HEK293 (cell line): ENCODE data around the gene CLDN17.

Experiments
- CTCF ChIA-PET: fragments of 350-600 bp; formaldehyde crosslinking; extraction: SDS; loops from one replicate; lab custom pipeline; 2021; ENCODE audit warnings: antibody characterized with exemption; lab: Yijun Ruan, JAX
- POLR2A ChIA-PET: fragments of 300-600 bp; formaldehyde crosslinking; extraction: SDS; loops from one replicate; lab custom pipeline; 2020; ENCODE audit warnings: antibody characterized with exemption, inconsistent platforms; lab: Yijun Ruan, JAX
- H3K27ac ChIP-seq: fragments of 200-500 bp; sonication (Bioruptor generic); 2 replicates; pipeline ENCODE4 v1.5.1; 2014; ENCODE audit warnings: low read depth, low read length, control low read depth, inconsistent platforms; ENCODE audit errors: extremely low read depth
- H3K36me3 ChIP-seq, 2 experiments: fragments of 200-500 bp in 1 of 2; sonication (Bioruptor generic) in 1 of 2; 1 replicate in 1 of 2; 2 replicates in 1 of 2; pipeline ENCODE4 v1.5.1; 2014 to 2017; ENCODE audit warnings: inconsistent platforms in 2 of 2, low read length in 2 of 2; ENCODE audit not compliant: control insufficient read depth in 2 of 2, insufficient read depth in 1 of 2
- H3K4me1 ChIP-seq: fragments of 200-500 bp; sonication (Bioruptor generic); 2 replicates; pipeline ENCODE4 v1.5.1; 2014; ENCODE audit warnings: mild to moderate bottlenecking, low read length, inconsistent platforms; ENCODE audit not compliant: control insufficient read depth, insufficient read depth
- H3K4me3 ChIP-seq: 2 replicates; pipeline ENCODE4 v1.5.1; 2011; ENCODE audit warnings: low read depth, mild to moderate bottlenecking, control low read depth, low read length, moderate library complexity
- H3K9me3 ChIP-seq: fragments of 200-500 bp; sonication (Bioruptor generic); 2 replicates; pipeline ENCODE4 v1.5.1; 2014; ENCODE audit warnings: low read depth, low read length, inconsistent platforms; ENCODE audit not compliant: control insufficient read depth, insufficient read depth
- FEZF1 ChIP-seq: fragments of 450-650 bp; formaldehyde crosslinking; IDR thresholded peaks from 2 replicates; pipeline ENCODE4 v1.5.1; 2016; ENCODE audit warnings: missing biosample characterization, missing genetic modification characterization
- GLI4 ChIP-seq: fragments of 450-650 bp; formaldehyde crosslinking; IDR thresholded peaks from 2 replicates; pipeline ENCODE4 v1.5.1; 2016; ENCODE audit warnings: missing biosample characterization, missing genetic modification characterization
- HOXD13 ChIP-seq: sonication (generic); formaldehyde crosslinking; IDR thresholded peaks from 2 replicates; pipeline ENCODE4 v1.8.0; 2022; ENCODE audit warnings: missing genetic modification reagents, borderline replicate concordance
- KLF1 ChIP-seq: fragments of 450-650 bp; formaldehyde crosslinking; IDR thresholded peaks from 2 replicates; pipeline ENCODE4 v1.5.1; 2016; ENCODE audit warnings: missing biosample characterization, missing genetic modification characterization
- SP7 ChIP-seq: fragments of 450-650 bp; formaldehyde crosslinking; IDR thresholded peaks from 2 replicates; pipeline ENCODE4 v1.5.1; 2016; ENCODE audit warnings: missing biosample characterization, missing genetic modification characterization
- TCF7L2 ChIP-seq: IDR thresholded peaks from 2 replicates; pipeline ENCODE4 v1.6.1; 2011; ENCODE audit warnings: low read depth, mild to moderate bottlenecking, inconsistent platforms, low read length, moderate library complexity, borderline replicate concordance
- WT1 ChIP-seq: fragments of 450-650 bp; formaldehyde crosslinking; IDR thresholded peaks from 2 replicates; pipeline ENCODE4 v1.5.1; 2016; ENCODE audit warnings: missing biosample characterization, missing genetic modification characterization
- ZFP69B ChIP-seq: fragments of 450-650 bp; formaldehyde crosslinking; IDR thresholded peaks from 2 replicates; pipeline ENCODE4 v1.5.1; 2016; ENCODE audit warnings: missing biosample characterization, missing genetic modification characterization
- ZNF121 ChIP-seq: fragments of 450-650 bp; formaldehyde crosslinking; IDR thresholded peaks from 2 replicates; pipeline ENCODE4 v1.5.1; 2016; ENCODE audit warnings: missing biosample characterization, missing genetic modification characterization
- ZNF19 ChIP-seq: fragments of 450-650 bp; formaldehyde crosslinking; IDR thresholded peaks from 2 replicates; pipeline ENCODE4; 2016; ENCODE audit warnings: missing biosample characterization, missing genetic modification characterization, low read depth
- ZNF202 ChIP-seq: fragments of 450-650 bp; formaldehyde crosslinking; IDR thresholded peaks from 2 replicates; pipeline ENCODE4 v1.5.1; 2016; ENCODE audit warnings: missing biosample characterization, missing genetic modification characterization, borderline replicate concordance
- ZNF211 ChIP-seq: fragments of 450-650 bp; formaldehyde crosslinking; IDR thresholded peaks from 2 replicates; pipeline ENCODE4 v1.5.1; 2016; ENCODE audit warnings: low read depth, missing biosample characterization, missing genetic modification characterization
- ZNF239 ChIP-seq: fragments of 450-650 bp; formaldehyde crosslinking; IDR thresholded peaks from 2 replicates; pipeline ENCODE4 v1.5.1; 2016; ENCODE audit warnings: missing biosample characterization, missing genetic modification characterization
- ZNF423 ChIP-seq: fragments of 450-650 bp; formaldehyde crosslinking; IDR thresholded peaks from 2 replicates; pipeline ENCODE4 v1.5.1; 2016; ENCODE audit warnings: missing biosample characterization, missing genetic modification characterization
- ZNF596 ChIP-seq: fragments of 450-650 bp; IDR thresholded peaks from 2 replicates; pipeline ENCODE4 v1.5.0; 2018; ENCODE audit warnings: missing biosample characterization, mild to moderate bottlenecking, missing genetic modification characterization, moderate library complexity
- ZNF626 ChIP-seq: fragments of 450-650 bp; sonication (Bioruptor Pico); formaldehyde crosslinking; IDR thresholded peaks from 2 replicates; pipeline ENCODE4 v1.5.1; 2018; ENCODE audit warnings: missing biosample characterization, missing genetic modification characterization, inconsistent platforms
- ZNF629 ChIP-seq: fragments of 450-650 bp; formaldehyde crosslinking; IDR thresholded peaks from 2 replicates; pipeline ENCODE4 v1.5.1; 2017; ENCODE audit warnings: missing biosample characterization, missing genetic modification characterization
- ZNF707 ChIP-seq: fragments of 450-650 bp; formaldehyde crosslinking; IDR thresholded peaks from 2 replicates; pipeline ENCODE4 v1.5.1; 2016; ENCODE audit warnings: missing biosample characterization, missing genetic modification characterization
- ZNF777 ChIP-seq: fragments of 450-650 bp; formaldehyde crosslinking; IDR thresholded peaks from 2 replicates; pipeline ENCODE4 v1.5.1; 2017; ENCODE audit warnings: missing biosample characterization, missing genetic modification characterization, borderline replicate concordance
- TF ChIP-seq, protein P1 (sequence below): fragments of 450-650 bp; formaldehyde crosslinking; IDR thresholded peaks from 2 replicates; pipeline ENCODE4 v1.5.0; 2017; ENCODE audit warnings: missing biosample characterization, missing genetic modification characterization, borderline replicate concordance
- TF ChIP-seq, protein P2 (sequence below): fragments of 450-650 bp; formaldehyde crosslinking; IDR thresholded peaks from 2 replicates; pipeline ENCODE4 v1.5.1; 2016; ENCODE audit warnings: missing biosample characterization, missing genetic modification characterization
- TF ChIP-seq, protein P3 (sequence below): fragments of 450-650 bp; formaldehyde crosslinking; IDR thresholded peaks from 2 replicates; pipeline ENCODE4 v1.5.1; 2016; ENCODE audit warnings: missing biosample characterization, missing genetic modification characterization
- TF ChIP-seq, protein P4 (sequence below): fragments of 450-650 bp; formaldehyde crosslinking; IDR thresholded peaks from 2 replicates; pipeline ENCODE4 v1.5.1; 2017; ENCODE audit warnings: missing biosample characterization, mild to moderate bottlenecking, missing genetic modification characterization, moderate library complexity
- TF ChIP-seq, protein P5 (sequence below): fragments of 450-650 bp; formaldehyde crosslinking; IDR thresholded peaks from 2 replicates; pipeline ENCODE4 v1.5.1; 2016; ENCODE audit warnings: missing biosample characterization, missing genetic modification characterization
- TF ChIP-seq, protein P6 (sequence below): fragments of 450-650 bp; formaldehyde crosslinking; IDR thresholded peaks from 2 replicates; pipeline ENCODE4 v1.5.1; 2016; ENCODE audit warnings: missing biosample characterization, missing genetic modification characterization
- TF ChIP-seq, protein P7 (sequence below): fragments of 450-650 bp; formaldehyde crosslinking; IDR thresholded peaks from 2 replicates; pipeline ENCODE4 v1.5.1; 2017; ENCODE audit warnings: missing biosample characterization, missing genetic modification characterization

Gene CLDN17

DNA sequence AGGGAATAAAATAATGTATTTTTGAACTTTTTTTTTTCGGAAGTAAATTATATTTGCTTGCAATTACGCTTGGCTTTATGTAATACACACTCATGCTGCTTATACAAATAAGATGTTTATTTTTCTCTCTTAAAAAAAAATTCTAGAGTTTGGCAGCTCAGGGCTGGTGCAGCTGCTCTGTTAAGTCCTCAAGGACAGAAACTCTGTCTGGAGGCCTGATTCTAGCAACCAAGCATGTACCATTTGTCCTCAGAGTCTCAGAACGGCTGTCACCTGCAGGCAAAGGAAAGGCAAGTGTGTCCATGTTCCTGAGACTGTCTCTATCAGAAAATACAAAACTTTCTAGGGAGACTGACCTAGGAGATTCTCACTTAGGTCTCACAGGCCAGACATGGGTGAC, 23.2 kb upstream of the CLDN17 start (continued):
- TF ChIP-seq, protein P1, sequence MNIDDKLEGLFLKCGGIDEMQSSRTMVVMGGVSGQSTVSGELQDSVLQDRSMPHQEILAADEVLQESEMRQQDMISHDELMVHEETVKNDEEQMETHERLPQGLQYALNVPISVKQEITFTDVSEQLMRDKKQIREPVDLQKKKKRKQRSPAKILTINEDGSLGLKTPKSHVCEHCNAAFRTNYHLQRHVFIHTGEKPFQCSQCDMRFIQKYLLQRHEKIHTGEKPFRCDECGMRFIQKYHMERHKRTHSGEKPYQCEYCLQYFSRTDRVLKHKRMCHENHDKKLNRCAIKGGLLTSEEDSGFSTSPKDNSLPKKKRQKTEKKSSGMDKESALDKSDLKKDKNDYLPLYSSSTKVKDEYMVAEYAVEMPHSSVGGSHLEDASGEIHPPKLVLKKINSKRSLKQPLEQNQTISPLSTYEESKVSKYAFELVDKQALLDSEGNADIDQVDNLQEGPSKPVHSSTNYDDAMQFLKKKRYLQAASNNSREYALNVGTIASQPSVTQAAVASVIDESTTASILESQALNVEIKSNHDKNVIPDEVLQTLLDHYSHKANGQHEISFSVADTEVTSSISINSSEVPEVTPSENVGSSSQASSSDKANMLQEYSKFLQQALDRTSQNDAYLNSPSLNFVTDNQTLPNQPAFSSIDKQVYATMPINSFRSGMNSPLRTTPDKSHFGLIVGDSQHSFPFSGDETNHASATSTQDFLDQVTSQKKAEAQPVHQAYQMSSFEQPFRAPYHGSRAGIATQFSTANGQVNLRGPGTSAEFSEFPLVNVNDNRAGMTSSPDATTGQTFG (tag by site-specific recombination): no peak
- TF ChIP-seq, protein P2, sequence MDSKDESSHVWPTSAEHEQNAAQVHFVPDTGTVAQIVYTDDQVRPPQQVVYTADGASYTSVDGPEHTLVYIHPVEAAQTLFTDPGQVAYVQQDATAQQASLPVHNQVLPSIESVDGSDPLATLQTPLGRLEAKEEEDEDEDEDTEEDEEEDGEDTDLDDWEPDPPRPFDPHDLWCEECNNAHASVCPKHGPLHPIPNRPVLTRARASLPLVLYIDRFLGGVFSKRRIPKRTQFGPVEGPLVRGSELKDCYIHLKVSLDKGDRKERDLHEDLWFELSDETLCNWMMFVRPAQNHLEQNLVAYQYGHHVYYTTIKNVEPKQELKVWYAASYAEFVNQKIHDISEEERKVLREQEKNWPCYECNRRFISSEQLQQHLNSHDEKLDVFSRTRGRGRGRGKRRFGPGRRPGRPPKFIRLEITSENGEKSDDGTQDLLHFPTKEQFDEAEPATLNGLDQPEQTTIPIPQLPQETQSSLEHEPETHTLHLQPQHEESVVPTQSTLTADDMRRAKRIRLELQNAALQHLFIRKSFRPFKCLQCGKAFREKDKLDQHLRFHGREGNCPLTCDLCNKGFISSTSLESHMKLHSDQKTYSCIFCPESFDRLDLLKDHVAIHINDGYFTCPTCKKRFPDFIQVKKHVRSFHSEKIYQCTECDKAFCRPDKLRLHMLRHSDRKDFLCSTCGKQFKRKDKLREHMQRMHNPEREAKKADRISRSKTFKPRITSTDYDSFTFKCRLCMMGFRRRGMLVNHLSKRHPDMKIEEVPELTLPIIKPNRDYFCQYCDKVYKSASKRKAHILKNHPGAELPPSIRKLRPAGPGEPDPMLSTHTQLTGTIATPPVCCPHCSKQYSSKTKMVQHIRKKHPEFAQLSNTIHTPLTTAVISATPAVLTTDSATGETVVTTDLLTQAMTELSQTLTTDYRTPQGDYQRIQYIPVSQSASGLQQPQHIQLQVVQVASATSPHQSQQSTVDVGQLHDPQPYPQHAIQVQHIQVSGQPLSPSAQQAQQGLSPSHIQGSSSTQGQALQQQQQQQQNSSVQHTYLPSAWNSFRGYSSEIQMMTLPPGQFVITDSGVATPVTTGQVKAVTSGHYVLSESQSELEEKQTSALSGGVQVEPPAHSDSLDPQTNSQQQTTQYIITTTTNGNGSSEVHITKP (tag by site-specific recombination): no peak
- TF ChIP-seq, protein P3, sequence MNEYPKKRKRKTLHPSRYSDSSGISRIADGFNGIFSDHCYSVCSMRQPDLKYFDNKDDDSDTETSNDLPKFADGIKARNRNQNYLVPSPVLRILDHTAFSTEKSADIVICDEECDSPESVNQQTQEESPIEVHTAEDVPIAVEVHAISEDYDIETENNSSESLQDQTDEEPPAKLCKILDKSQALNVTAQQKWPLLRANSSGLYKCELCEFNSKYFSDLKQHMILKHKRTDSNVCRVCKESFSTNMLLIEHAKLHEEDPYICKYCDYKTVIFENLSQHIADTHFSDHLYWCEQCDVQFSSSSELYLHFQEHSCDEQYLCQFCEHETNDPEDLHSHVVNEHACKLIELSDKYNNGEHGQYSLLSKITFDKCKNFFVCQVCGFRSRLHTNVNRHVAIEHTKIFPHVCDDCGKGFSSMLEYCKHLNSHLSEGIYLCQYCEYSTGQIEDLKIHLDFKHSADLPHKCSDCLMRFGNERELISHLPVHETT (tag by site-specific recombination): no peak
- TF ChIP-seq KLF1 (tag by site-specific recombination) (no peak), WT1 (no peak), ZFP69B (tag by site-specific recombination) (no peak), ZNF423 (no peak), ZNF19 (tag by site-specific recombination) (no peak), ZNF707 (no peak), ZNF596 (tag by site-specific recombination) (no peak)
- TF ChIP-seq, protein P4, sequence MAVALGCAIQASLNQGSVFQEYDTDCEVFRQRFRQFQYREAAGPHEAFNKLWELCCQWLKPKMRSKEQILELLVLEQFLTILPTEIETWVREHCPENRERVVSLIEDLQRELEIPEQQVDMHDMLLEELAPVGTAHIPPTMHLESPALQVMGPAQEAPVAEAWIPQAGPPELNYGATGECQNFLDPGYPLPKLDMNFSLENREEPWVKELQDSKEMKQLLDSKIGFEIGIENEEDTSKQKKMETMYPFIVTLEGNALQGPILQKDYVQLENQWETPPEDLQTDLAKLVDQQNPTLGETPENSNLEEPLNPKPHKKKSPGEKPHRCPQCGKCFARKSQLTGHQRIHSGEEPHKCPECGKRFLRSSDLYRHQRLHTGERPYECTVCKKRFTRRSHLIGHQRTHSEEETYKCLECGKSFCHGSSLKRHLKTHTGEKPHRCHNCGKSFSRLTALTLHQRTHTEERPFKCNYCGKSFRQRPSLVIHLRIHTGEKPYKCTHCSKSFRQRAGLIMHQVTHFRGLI: no peak
- TF ChIP-seq, protein P5, sequence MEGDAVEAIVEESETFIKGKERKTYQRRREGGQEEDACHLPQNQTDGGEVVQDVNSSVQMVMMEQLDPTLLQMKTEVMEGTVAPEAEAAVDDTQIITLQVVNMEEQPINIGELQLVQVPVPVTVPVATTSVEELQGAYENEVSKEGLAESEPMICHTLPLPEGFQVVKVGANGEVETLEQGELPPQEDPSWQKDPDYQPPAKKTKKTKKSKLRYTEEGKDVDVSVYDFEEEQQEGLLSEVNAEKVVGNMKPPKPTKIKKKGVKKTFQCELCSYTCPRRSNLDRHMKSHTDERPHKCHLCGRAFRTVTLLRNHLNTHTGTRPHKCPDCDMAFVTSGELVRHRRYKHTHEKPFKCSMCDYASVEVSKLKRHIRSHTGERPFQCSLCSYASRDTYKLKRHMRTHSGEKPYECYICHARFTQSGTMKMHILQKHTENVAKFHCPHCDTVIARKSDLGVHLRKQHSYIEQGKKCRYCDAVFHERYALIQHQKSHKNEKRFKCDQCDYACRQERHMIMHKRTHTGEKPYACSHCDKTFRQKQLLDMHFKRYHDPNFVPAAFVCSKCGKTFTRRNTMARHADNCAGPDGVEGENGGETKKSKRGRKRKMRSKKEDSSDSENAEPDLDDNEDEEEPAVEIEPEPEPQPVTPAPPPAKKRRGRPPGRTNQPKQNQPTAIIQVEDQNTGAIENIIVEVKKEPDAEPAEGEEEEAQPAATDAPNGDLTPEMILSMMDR (tag by site-specific recombination): no peak

DNA sequence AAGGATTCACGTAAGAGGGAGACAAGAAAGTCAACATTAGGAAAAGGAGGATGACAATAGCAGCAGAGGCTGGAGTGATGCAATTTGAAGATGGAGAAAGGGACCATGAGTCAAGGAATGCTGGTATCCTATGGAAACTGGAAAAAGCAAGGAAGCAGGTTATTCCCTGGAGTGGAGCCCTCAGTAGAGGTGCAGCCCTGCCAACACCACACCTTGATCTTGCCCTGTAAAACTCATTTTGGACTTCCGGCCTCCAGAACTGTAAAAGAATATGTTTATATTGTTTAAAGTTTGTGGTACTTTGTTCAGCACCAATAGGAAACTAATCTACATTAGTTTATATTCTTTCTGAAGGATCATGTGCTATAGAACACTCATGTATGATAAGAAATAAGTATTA, 19.6 kb upstream of the CLDN17 start:
- TF ChIP-seq ZNF211 (tag by site-specific recombination) (no peak), FEZF1 (tag by site-specific recombination) (no peak), ZNF239 (tag by site-specific recombination) (no peak), ZNF202 (tag by site-specific recombination) (no peak), ZNF121 (tag by site-specific recombination) (no peak), ZNF777 (tag by site-specific recombination) (no peak), ZNF626 (no peak), TCF7L2 (no peak), HOXD13 (no peak), SP7 (no peak), GLI4 (no peak), ZNF629 (tag by site-specific recombination) (no peak)
- TF ChIP-seq, protein P6, sequence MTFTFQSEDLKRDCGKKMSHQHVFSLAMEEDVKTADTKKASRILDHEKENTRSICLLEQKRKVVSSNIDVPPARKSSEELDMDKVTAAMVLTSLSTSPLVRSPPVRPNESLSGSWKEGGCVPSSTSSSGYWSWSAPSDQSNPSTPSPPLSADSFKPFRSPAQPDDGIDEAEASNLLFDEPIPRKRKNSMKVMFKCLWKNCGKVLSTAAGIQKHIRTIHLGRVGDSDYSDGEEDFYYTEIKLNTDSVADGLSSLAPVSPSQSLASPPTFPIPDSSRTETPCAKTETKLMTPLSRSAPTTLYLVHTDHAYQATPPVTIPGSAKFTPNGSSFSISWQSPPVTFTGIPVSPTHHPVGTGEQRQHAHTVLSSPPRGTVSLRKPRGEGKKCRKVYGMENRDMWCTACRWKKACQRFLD (tag by site-specific recombination): no peak
- TF ChIP-seq, protein P7, sequence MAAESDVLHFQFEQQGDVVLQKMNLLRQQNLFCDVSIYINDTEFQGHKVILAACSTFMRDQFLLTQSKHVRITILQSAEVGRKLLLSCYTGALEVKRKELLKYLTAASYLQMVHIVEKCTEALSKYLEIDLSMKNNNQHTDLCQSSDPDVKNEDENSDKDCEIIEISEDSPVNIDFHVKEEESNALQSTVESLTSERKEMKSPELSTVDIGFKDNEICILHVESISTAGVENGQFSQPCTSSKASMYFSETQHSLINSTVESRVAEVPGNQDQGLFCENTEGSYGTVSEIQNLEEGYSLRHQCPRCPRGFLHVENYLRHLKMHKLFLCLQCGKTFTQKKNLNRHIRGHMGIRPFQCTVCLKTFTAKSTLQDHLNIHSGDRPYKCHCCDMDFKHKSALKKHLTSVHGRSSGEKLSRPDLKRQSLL (tag by site-specific recombination): no peak
- CTCF ChIA-PET: interaction anchor here (1.3 to 2.7 kb wide), 3 partner anchors 8 to 141 kb away, joined by 4 to 7 read pairs (median 4); no protein-coding TSS in a partner anchor
- H3K36me3 ChIP-seq: no peaks in the 10 kb centered on the region
- no peaks in the 10 kb centered on the region for H3K9me3 ChIP-seq
- H3K4me1 ChIP-seq: no peaks in the 10 kb centered on the region
- no peak overlapping the region for H3K4me3 ChIP-seq
- H3K27ac ChIP-seq: no peak overlapping the region
- POLR2A ChIA-PET: no interaction called here
